SK-N-SH treated with all-trans-retinoic acid at 6 μM for 48 hours (cell line): ENCODE measurements around the gene PHB1.

Experiments
- ATAC-seq: fragments of 200-7000 bp; cut with Tn5 transposase; 3 replicates; pipeline ENCODE4 v1.9.1; 2020; ENCODE audit warnings: mild to moderate bottlenecking, moderate library complexity
- BACH2 ChIP-seq: fragments of 250-450 bp; sonication (Bioruptor Pico); IDR thresholded peaks from 2 replicates; pipeline ENCODE4 v1.9.0; 2021; ENCODE audit warnings: mild to moderate bottlenecking, borderline replicate concordance
- CSDC2 ChIP-seq: fragments of 250-450 bp; sonication (Bioruptor Pico); IDR thresholded peaks from 2 replicates; pipeline ENCODE4 v1.5.0; 2020; ENCODE audit warnings: mild to moderate bottlenecking, moderate library complexity
- ESRRG ChIP-seq: fragments of 250-450 bp; sonication (Bioruptor Pico); IDR thresholded peaks from 2 replicates; pipeline ENCODE4 v1.6.1; 2021; ENCODE audit warnings: mild to moderate bottlenecking
- GLIS3 ChIP-seq: fragments of 250-450 bp; sonication (Bioruptor Pico); IDR thresholded peaks from 2 replicates; pipeline ENCODE4 v1.5.0; 2020; ENCODE audit warnings: mild to moderate bottlenecking, moderate library complexity
- ISL1 ChIP-seq: fragments of 250-450 bp; sonication (Bioruptor Pico); IDR thresholded peaks from 2 replicates; pipeline ENCODE4 v2.1.2; 2022; ENCODE audit warnings: mild to moderate bottlenecking, moderate library complexity
- OSR1 ChIP-seq: fragments of 250-450 bp; sonication (Bioruptor Pico); IDR thresholded peaks from 2 replicates; pipeline ENCODE4 v1.8.0; 2022; ENCODE audit warnings: moderate library complexity, mild to moderate bottlenecking, inconsistent platforms
- PPARA ChIP-seq: fragments of 250-450 bp; sonication (Bioruptor Pico); IDR thresholded peaks from 2 replicates; pipeline ENCODE4 v1.5.0; 2020; ENCODE audit warnings: mild to moderate bottlenecking, borderline replicate concordance
- RARB ChIP-seq: fragments of 250-450 bp; sonication (Bioruptor Pico); IDR thresholded peaks from 2 replicates; pipeline ENCODE4 v1.8.0; 2021; ENCODE audit warnings: mild to moderate bottlenecking, moderate library complexity
- SNAI2 ChIP-seq: fragments of 250-450 bp; sonication (Bioruptor Pico); IDR thresholded peaks from 2 replicates; pipeline ENCODE4 v1.5.0; 2020; ENCODE audit warnings: mild to moderate bottlenecking, moderate library complexity
- TCF4 ChIP-seq: fragments of 250-450 bp; sonication (Bioruptor Pico); IDR thresholded peaks from 2 replicates; pipeline ENCODE4 v1.8.0; 2021; ENCODE audit warnings: mild to moderate bottlenecking, moderate library complexity, borderline replicate concordance
- TOX ChIP-seq: fragments of 250-450 bp; sonication (Bioruptor Pico); IDR thresholded peaks from 2 replicates; pipeline ENCODE4 v1.8.0; 2021; ENCODE audit warnings: mild to moderate bottlenecking, moderate library complexity, borderline replicate concordance
- ZC3H10 ChIP-seq: fragments of 250-450 bp; sonication (Bioruptor Pico); IDR thresholded peaks from 2 replicates; pipeline ENCODE4 v1.5.1; 2021; ENCODE audit warnings: mild to moderate bottlenecking, moderate library complexity
- ZFP3 ChIP-seq: fragments of 250-450 bp; sonication (Bioruptor Pico); IDR thresholded peaks from 2 replicates; pipeline ENCODE4 v1.5.0; 2020; ENCODE audit warnings: mild to moderate bottlenecking, moderate library complexity
- ZFP30 ChIP-seq: fragments of 450-650 bp; formaldehyde crosslinking; IDR thresholded peaks from 2 replicates; pipeline ENCODE4 v1.5.0; 2022; ENCODE audit warnings: mild to moderate bottlenecking, moderate library complexity
- ZNF565 ChIP-seq: fragments of 450-650 bp; formaldehyde crosslinking; conservative IDR thresholded peaks from 2 replicates; pipeline ENCODE4 v1.5.0; 2020; ENCODE audit warnings: low read depth, mild to moderate bottlenecking, moderate library complexity
- ZNF70 ChIP-seq: fragments of 450-650 bp; formaldehyde crosslinking; IDR thresholded peaks from 2 replicates; pipeline ENCODE4 v1.5.0; 2020; ENCODE audit warnings: mild to moderate bottlenecking, moderate library complexity
- ZNF8 ChIP-seq: fragments of 450-650 bp; formaldehyde crosslinking; IDR thresholded peaks from 2 replicates; pipeline ENCODE4 v1.5.0; 2020; ENCODE audit warnings: mild to moderate bottlenecking, moderate library complexity
- TF ChIP-seq, protein P1 (sequence below): fragments of 250-450 bp; sonication (Bioruptor Pico); IDR thresholded peaks from 2 replicates; pipeline ENCODE4 v1.5.0; 2020; ENCODE audit warnings: mild to moderate bottlenecking, moderate library complexity
- TF ChIP-seq, protein P2 (sequence below): fragments of 250-450 bp; sonication (Bioruptor Pico); IDR thresholded peaks from 2 replicates; pipeline ENCODE4 v1.8.0; 2021; ENCODE audit warnings: low read depth, mild to moderate bottlenecking, moderate library complexity, borderline replicate concordance
- TF ChIP-seq, protein P3 (sequence below): fragments of 250-450 bp; sonication (Bioruptor Pico); IDR thresholded peaks from 2 replicates; pipeline ENCODE4 v1.5.1; 2021; ENCODE audit warnings: mild to moderate bottlenecking, moderate library complexity
- TF ChIP-seq, protein P4 (sequence below): fragments of 250-450 bp; sonication (Bioruptor Pico); IDR thresholded peaks from 2 replicates; pipeline ENCODE4 v1.5.1; 2020; ENCODE audit warnings: low read depth, mild to moderate bottlenecking, moderate library complexity

The PHB1 gene

DNA sequence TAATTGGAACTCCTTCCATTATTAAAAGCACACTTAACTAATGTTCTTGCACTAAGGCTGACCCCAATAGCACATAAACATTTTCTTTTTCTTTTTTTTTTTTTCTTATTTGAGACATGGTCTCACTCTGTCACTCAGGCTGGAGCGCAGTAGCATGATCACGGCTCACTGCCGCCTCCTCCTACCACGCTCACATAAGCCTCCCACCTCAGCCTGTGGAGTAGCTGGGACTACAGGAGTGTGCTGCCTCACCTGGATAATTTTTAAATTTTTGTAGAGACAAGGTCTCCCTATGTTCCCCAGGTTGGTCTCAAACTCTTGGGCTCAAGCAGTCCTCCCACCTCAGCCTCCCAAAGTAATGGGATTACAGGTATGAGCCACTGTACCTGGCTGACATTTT lies 51.4 kb downstream of the PHB1 start:
- TF ChIP-seq TCF4 (CRISPR knock-in tag) (no peak), GLIS3 (CRISPR knock-in tag) (no peak), ZNF565 (CRISPR knock-in tag) (no peak), CSDC2 (CRISPR knock-in tag) (no peak), ISL1 (CRISPR knock-in tag) (no peak), ZFP30 (no peak), SNAI2 (CRISPR knock-in tag) (no peak), ZNF70 (CRISPR knock-in tag) (no peak), BACH2 (no peak), ZFP3 (CRISPR knock-in tag) (no peak), TOX (CRISPR knock-in tag) (no peak), ESRRG (CRISPR knock-in tag) (no peak), ZNF8 (CRISPR knock-in tag) (no peak), PPARA (no peak), ZC3H10 (CRISPR knock-in tag) (no peak), RARB (CRISPR knock-in tag) (no peak)
- TF ChIP-seq, protein P1, sequence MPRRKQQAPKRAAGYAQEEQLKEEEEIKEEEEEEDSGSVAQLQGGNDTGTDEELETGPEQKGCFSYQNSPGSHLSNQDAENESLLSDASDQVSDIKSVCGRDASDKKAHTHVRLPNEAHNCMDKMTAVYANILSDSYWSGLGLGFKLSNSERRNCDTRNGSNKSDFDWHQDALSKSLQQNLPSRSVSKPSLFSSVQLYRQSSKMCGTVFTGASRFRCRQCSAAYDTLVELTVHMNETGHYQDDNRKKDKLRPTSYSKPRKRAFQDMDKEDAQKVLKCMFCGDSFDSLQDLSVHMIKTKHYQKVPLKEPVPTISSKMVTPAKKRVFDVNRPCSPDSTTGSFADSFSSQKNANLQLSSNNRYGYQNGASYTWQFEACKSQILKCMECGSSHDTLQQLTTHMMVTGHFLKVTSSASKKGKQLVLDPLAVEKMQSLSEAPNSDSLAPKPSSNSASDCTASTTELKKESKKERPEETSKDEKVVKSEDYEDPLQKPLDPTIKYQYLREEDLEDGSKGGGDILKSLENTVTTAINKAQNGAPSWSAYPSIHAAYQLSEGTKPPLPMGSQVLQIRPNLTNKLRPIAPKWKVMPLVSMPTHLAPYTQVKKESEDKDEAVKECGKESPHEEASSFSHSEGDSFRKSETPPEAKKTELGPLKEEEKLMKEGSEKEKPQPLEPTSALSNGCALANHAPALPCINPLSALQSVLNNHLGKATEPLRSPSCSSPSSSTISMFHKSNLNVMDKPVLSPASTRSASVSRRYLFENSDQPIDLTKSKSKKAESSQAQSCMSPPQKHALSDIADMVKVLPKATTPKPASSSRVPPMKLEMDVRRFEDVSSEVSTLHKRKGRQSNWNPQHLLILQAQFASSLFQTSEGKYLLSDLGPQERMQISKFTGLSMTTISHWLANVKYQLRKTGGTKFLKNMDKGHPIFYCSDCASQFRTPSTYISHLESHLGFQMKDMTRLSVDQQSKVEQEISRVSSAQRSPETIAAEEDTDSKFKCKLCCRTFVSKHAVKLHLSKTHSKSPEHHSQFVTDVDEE (CRISPR knock-in tag): no peak
- TF ChIP-seq, protein P2, sequence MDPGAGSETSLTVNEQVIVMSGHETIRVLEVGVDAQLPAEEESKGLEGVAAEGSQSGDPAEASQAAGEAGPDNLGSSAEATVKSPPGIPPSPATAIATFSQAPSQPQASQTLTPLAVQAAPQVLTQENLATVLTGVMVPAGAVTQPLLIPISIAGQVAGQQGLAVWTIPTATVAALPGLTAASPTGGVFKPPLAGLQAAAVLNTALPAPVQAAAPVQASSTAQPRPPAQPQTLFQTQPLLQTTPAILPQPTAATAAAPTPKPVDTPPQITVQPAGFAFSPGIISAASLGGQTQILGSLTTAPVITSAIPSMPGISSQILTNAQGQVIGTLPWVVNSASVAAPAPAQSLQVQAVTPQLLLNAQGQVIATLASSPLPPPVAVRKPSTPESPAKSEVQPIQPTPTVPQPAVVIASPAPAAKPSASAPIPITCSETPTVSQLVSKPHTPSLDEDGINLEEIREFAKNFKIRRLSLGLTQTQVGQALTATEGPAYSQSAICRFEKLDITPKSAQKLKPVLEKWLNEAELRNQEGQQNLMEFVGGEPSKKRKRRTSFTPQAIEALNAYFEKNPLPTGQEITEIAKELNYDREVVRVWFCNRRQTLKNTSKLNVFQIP (CRISPR knock-in tag): no peak
- TF ChIP-seq, protein P3, sequence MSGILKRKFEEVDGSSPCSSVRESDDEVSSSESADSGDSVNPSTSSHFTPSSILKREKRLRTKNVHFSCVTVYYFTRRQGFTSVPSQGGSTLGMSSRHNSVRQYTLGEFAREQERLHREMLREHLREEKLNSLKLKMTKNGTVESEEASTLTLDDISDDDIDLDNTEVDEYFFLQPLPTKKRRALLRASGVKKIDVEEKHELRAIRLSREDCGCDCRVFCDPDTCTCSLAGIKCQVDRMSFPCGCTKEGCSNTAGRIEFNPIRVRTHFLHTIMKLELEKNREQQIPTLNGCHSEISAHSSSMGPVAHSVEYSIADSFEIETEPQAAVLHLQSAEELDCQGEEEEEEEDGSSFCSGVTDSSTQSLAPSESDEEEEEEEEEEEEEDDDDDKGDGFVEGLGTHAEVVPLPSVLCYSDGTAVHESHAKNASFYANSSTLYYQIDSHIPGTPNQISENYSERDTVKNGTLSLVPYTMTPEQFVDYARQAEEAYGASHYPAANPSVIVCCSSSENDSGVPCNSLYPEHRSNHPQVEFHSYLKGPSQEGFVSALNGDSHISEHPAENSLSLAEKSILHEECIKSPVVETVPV (CRISPR knock-in tag): no peak
- TF ChIP-seq, protein P4, sequence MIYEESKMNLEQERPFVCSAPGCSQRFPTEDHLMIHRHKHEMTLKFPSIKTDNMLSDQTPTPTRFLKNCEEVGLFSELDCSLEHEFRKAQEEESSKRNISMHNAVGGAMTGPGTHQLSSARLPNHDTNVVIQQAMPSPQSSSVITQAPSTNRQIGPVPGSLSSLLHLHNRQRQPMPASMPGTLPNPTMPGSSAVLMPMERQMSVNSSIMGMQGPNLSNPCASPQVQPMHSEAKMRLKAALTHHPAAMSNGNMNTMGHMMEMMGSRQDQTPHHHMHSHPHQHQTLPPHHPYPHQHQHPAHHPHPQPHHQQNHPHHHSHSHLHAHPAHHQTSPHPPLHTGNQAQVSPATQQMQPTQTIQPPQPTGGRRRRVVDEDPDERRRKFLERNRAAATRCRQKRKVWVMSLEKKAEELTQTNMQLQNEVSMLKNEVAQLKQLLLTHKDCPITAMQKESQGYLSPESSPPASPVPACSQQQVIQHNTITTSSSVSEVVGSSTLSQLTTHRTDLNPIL (CRISPR knock-in tag): no peak
- no peak for ATAC-seq

DNA sequence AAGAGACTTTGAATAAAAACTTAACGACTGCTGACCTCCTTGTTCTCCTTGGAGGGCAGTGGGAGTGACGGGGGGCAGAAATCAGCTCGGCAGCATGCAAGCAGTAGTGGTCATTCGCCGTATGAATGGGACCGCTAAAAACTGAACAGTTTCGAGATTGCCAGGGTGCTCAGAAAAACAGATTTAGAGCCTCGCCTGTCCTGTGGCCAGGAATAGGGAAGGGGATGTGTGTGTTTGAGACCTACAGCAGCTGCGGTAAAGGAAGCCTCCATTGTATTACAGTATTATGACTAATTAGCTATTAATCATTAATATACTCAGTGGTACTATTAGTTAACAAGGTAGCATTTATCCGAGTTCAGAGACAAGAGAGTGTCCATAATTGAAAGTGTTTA lies 52.0 kb downstream of the PHB1 start:
- TF ChIP-seq, protein P3 (CRISPR knock-in tag): no peak
- TF ChIP-seq ISL1 (CRISPR knock-in tag) (no peak), GLIS3 (CRISPR knock-in tag) (no peak), ZC3H10 (CRISPR knock-in tag) (no peak), SNAI2 (CRISPR knock-in tag) (no peak)
- ATAC-seq: no peak

DNA sequence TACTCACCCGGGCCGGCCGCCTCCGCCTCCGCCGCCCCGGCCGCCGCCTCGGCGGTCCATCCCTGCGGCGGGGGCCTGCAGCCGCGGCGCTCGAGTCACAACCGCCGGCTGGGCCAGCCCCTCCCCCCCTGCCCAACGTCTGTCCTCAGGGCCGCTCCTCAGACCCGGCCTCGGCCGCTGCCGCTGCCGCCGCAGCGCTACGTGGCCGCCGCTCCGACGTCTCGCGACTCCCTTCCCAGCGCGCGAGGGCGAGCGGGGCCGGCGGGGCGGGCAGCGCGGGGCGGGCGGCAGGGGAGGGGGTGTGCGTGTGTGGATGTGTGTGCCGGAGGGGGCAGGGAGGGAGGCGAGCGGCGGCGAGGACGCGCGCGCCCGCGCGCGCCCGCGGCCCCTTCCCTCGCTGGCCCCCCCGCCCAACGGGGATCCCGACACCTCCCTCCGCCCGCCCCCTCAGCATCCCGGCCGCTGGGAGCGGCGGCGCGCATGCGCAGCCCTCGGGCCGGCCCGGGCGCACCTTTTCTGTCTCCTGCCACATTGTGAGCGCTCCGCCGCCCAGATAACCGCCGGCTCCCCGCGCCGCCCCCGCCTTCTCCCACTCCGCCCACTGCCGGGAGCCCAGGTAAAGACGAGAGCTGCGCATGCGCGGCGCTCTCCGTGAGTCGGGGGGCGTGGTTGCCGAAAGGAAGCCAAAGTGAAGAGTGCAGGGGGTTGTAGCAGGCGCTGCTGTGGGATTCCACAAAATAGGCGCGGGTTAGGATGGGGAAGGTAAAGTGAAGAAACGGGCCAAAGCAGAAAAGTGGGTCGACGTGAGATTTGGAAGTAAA lies 52.6 kb downstream of the PHB1 start, which contains the start of gene ZNF652:
TSS of gene ZNF652 (minus strand) at position 349 of the 821 bp plus-strand sequence. CDS start 44,525 bp downstream, outside the sequence.
- ATAC-seq: peak; percentile 64
- no peak for TF ChIP-seq CSDC2 (CRISPR knock-in tag)
- no peak for TF ChIP-seq TOX (CRISPR knock-in tag)
- TF ChIP-seq SNAI2 (CRISPR knock-in tag): no peak
- TF ChIP-seq, protein P4 (CRISPR knock-in tag): no peak
- no peak for TF ChIP-seq GLIS3 (CRISPR knock-in tag)
- TF ChIP-seq, protein P1 (CRISPR knock-in tag): no peak
- no peak for TF ChIP-seq ISL1 (CRISPR knock-in tag)
- TF ChIP-seq OSR1 (CRISPR knock-in tag): no peak
- no peak for TF ChIP-seq BACH2
- TF ChIP-seq RARB (CRISPR knock-in tag): no peak
- no peak for TF ChIP-seq ZNF70 (CRISPR knock-in tag)
